OCI-LY1 (cell line): ENCODE data around the gene LRRC45.

Experiments
- H2AFZ ChIP-seq: fragments of 200-600 bp; sonication (generic), shearing (Covaris generic); 2 replicates; pipeline ENCODE4 v1.6.0; 2014; ENCODE audit warnings: antibody characterized with exemption, mild to moderate bottlenecking, low read length
- H3F3A ChIP-seq: fragments of 200-600 bp; sonication (generic), shearing (Covaris generic); 2 replicates; pipeline ENCODE4 v1.6.0; 2014; ENCODE audit warnings: mild to moderate bottlenecking, antibody characterized with exemption, low read length, moderate library complexity; ENCODE audit not compliant: insufficient read depth
- H3K27ac ChIP-seq: fragments of 200-600 bp; sonication (generic); 2 replicates; pipeline ENCODE4 v1.5.1; 2014; ENCODE audit warnings: low read length, mixed run types, mild to moderate bottlenecking, low read depth; ENCODE audit not compliant: poor library complexity, severe bottlenecking
- H3K27me3 ChIP-seq: fragments of 200-600 bp; sonication (generic); 2 replicates; pipeline ENCODE4 v1.6.0; 2014; ENCODE audit warnings: antibody characterized with exemption, mild to moderate bottlenecking, low read length, moderate library complexity; ENCODE audit not compliant: insufficient read depth
- H3K36me3 ChIP-seq: fragments of 200-600 bp; sonication (generic); 2 replicates; pipeline ENCODE4 v1.6.1; 2014; ENCODE audit warnings: mild to moderate bottlenecking, antibody characterized with exemption, low read length, moderate library complexity, mixed read lengths; ENCODE audit not compliant: insufficient read depth
- H3K4me1 ChIP-seq: fragments of 200-600 bp; sonication (generic); 2 replicates; pipeline ENCODE4 v1.5.1; 2014; ENCODE audit warnings: mild to moderate bottlenecking, low read length, moderate library complexity; ENCODE audit not compliant: insufficient read depth, severe bottlenecking
- H3K4me2 ChIP-seq: fragments of 200-600 bp; sonication (generic), shearing (Covaris generic); 2 replicates; pipeline ENCODE4 v1.6.1; 2014; ENCODE audit warnings: low read length
- H3K4me3 ChIP-seq: fragments of 200-600 bp; sonication (generic); 2 replicates; pipeline ENCODE4 v1.5.1; 2014; ENCODE audit warnings: low read length, low read depth, mild to moderate bottlenecking, mixed read lengths; ENCODE audit not compliant: poor library complexity, severe bottlenecking
- H3K79me2 ChIP-seq: fragments of 200-600 bp; shearing (Covaris generic); 2 replicates; pipeline ENCODE4 v1.6.1; 2016; ENCODE audit warnings: mixed run types, low read length, mixed read lengths; ENCODE audit not compliant: insufficient read depth
- H3K9ac ChIP-seq: fragments of 200-600 bp; sonication (generic), shearing (Covaris generic); 2 replicates; pipeline ENCODE4 v1.6.1; 2014; ENCODE audit warnings: mild to moderate bottlenecking, low read length, mixed read lengths
- H3K9me2 ChIP-seq: fragments of 200-600 bp; sonication (generic), shearing (Covaris generic); 2 replicates; pipeline ENCODE4 v1.6.1; 2014; ENCODE audit warnings: low read depth, mild to moderate bottlenecking, low read length, mixed read lengths
- H3K9me3 ChIP-seq: fragments of 200-600 bp; shearing (Covaris generic); 2 replicates; pipeline ENCODE4 v1.6.1; 2014; ENCODE audit warnings: low read length, mixed read lengths
- H4K20me1 ChIP-seq: fragments of 200-600 bp; sonication (generic), shearing (Covaris generic); 2 replicates; pipeline ENCODE4 v1.6.0; 2016; ENCODE audit warnings: mild to moderate bottlenecking, low read length; ENCODE audit not compliant: insufficient read depth
- CTCF ChIP-seq: fragments of 200-600 bp; sonication (generic), shearing (Covaris generic); IDR thresholded peaks from 2 replicates; pipeline ENCODE4 v1.5.1; 2017; ENCODE audit warnings: mild to moderate bottlenecking, antibody characterized with exemption, low read length, moderate library complexity, mixed read lengths
- EZH2 ChIP-seq: fragments of 200-600 bp; sonication (generic), shearing (Covaris generic); IDR thresholded peaks from 2 replicates; pipeline ENCODE4 v1.8.0; 2017; ENCODE audit warnings: borderline replicate concordance, mixed run types, mild to moderate bottlenecking, antibody characterized with exemption, low read length, moderate library complexity, mixed read lengths

The LRRC45 gene

GRCh38 chr17:82018152-82018988 is 4.7 kb upstream of the LRRC45 start:
- no peak overlapping the region for H3K4me3 ChIP-seq
- H3K36me3 ChIP-seq, result peaks cover 12% of the 10 kb centered on the region; the same call in 1 of the 2 replicates
- H4K20me1 ChIP-seq, result no peaks in the 10 kb centered on the region
- peaks cover 15% of the 10 kb centered on the region for H3K4me1 ChIP-seq
- no peaks in the 10 kb centered on the region for H3K79me2 ChIP-seq
- H3F3A ChIP-seq, result no peaks in the 10 kb centered on the region
- H3K27me3 ChIP-seq, result peaks cover 3% of the 10 kb centered on the region; the same call in 1 of the 2 replicates
- no peaks in the 10 kb centered on the region for H3K9me3 ChIP-seq
- H3K4me2 ChIP-seq, result no peak overlapping the region
- no peak for TF ChIP-seq EZH2
- TF ChIP-seq CTCF, result no peak
- no peak overlapping the region for H2AFZ ChIP-seq
- no peak overlapping the region for H3K27ac ChIP-seq
- no peaks in the 10 kb centered on the region for H3K9me2 ChIP-seq
- H3K9ac ChIP-seq, result no peak overlapping the region

- H3K9me3 ChIP-seq, result no peaks in the 10 kb centered on the region
- peaks cover 3% of the 10 kb centered on the region; the same call in 1 of the 2 replicates for H3K27me3 ChIP-seq
- H3K4me3 ChIP-seq, result no peak overlapping the region
- H3K4me2 ChIP-seq, result no peak overlapping the region
- H3K36me3 ChIP-seq, result peaks cover 12% of the 10 kb centered on the region; the same call in 1 of the 2 replicates
- no peaks in the 10 kb centered on the region for H3F3A ChIP-seq
- TF ChIP-seq CTCF (no peak), EZH2 (no peak)
- no peaks in the 10 kb centered on the region for H3K9me2 ChIP-seq
- H3K9ac ChIP-seq, result no peak overlapping the region
- H3K79me2 ChIP-seq, result no peaks in the 10 kb centered on the region
- no peak overlapping the region for H2AFZ ChIP-seq
- peaks cover 20% of the 10 kb centered on the region for H3K4me1 ChIP-seq
- H3K27ac ChIP-seq, result no peak overlapping the region
- no peaks in the 10 kb centered on the region for H4K20me1 ChIP-seq
These were observed 4.0 kb upstream of the LRRC45 start for GRCh38 chr17:82018989-82019689.

GRCh38 chr17:82019690-82020571 is 3.2 kb upstream of the LRRC45 start:
- H3K4me1 ChIP-seq, result peaks cover 24% of the 10 kb centered on the region
- TF ChIP-seq CTCF, result peak; percentile 90
- no peak for TF ChIP-seq EZH2
- H3K36me3 ChIP-seq, result peaks cover 12% of the 10 kb centered on the region; the same call in 1 of the 2 replicates
- H3K27ac ChIP-seq, result no peak overlapping the region
- no peaks in the 10 kb centered on the region for H3K9me3 ChIP-seq
- H3K9ac ChIP-seq, result no peak overlapping the region
- H4K20me1 ChIP-seq, result no peaks in the 10 kb centered on the region
- H3K4me2 ChIP-seq, result no peak overlapping the region
- H2AFZ ChIP-seq, result no peak overlapping the region
- no peaks in the 10 kb centered on the region for H3K9me2 ChIP-seq
- no peaks in the 10 kb centered on the region for H3F3A ChIP-seq
- H3K4me3 ChIP-seq, result no peak overlapping the region
- H3K79me2 ChIP-seq, result no peaks in the 10 kb centered on the region
- H3K27me3 ChIP-seq, result peaks cover 3% of the 10 kb centered on the region; the same call in 1 of the 2 replicates
